ENCODE measurements around the gene CNOT3. TPM values are rescaled to one million over a fixed set of nuclear protein-coding genes. Genes with fewer than 3 reads are reported as not detected.
"Not testable (repeated sequence)": the region's sequence is repeated elsewhere in the genome, so short reads cannot be mapped to it uniquely, and the experiment has no call there.

Gene CNOT3
- total RNA-seq, 4 donors from 2014 or later, result 19.5 to 56.9 (median 37.1) TPM

- intact Hi-C loops (cut with DNase I; ENCODE audit: low total_unique reads), result no loop called here
These were observed 38.2 kb upstream of the CNOT3 start for GRCh38 chr19:54099190-54099902.

GRCh38 chr19:54099903-54100255 is 37.7 kb upstream of the CNOT3 start:
- H3K4me3 ChIP-seq (ENCODE audit: low read depth, poor library complexity, severe bottlenecking); intact Hi-C loops (cut with DNase I; ENCODE audit: low total_unique reads); DNase-seq (ENCODE audit: low spot score in 2 of 2): not testable (repeated sequence)
- WGBS, 2 donors, result 81 to 88% methylated on average over 9 of the region's 9 CpGs

More at GRCh38 chr19:54099190-54099902, 38.2 kb upstream of the CNOT3 start:
- no peak overlapping the region for H3K4me3 ChIP-seq (ENCODE audit: low read depth, poor library complexity, severe bottlenecking)
- WGBS, 2 donors, result 86 to 89% methylated on average over 11 to 12 of the region's 12 CpGs
- no peak for DNase-seq (ENCODE audit: low spot score in 2 of 2)
- TF ChIP-seq POLR2A (IDR thresholded peaks at IDR 0.05), result no peak
- no peak for TF ChIP-seq CTCF (IDR thresholded peaks at IDR 0.05)

- 48 to 49% methylated on average over 5 of the region's 5 CpGs for WGBS, 2 donors
- H3K4me3 ChIP-seq (ENCODE audit: low read depth, poor library complexity, severe bottlenecking), result no peak within 1 kb of the TSS
- no peak for DNase-seq (ENCODE audit: low spot score in 2 of 2)
- TF ChIP-seq POLR2A (IDR thresholded peaks at IDR 0.05) (no peak), CTCF (IDR thresholded peaks at IDR 0.05) (no peak)
- intact Hi-C loops (cut with DNase I; ENCODE audit: low total_unique reads), result no loop called here
These were observed 37.0 kb upstream of the CNOT3 start, which contains the start of gene OSCAR for GRCh38 chr19:54100561-54100960. OSCAR (minus strand) TSS chr19:54100803; CDS start chr19:54100792, 11 bp downstream.

GRCh38 chr19:54102421-54103169 is 35.0 kb upstream of the CNOT3 start, which contains the start of gene NDUFA3:
NDUFA3 (plus strand) TSS chr19:54102855; CDS start chr19:54102879, 24 bp downstream.
- peak; percentile 97 to 99 for DNase-seq (ENCODE audit: low spot score in 2 of 2)
- intact Hi-C loops (cut with DNase I; ENCODE audit: low total_unique reads), result no loop called here
- 3 to 4% methylated on average over 40 to 54 of the region's 54 CpGs for WGBS, 2 donors
- TF ChIP-seq POLR2A (IDR thresholded peaks at IDR 0.05) (no peak), CTCF (IDR thresholded peaks at IDR 0.05) (no peak)
- peak within 1 kb of the TSS; percentile 70 for H3K4me3 ChIP-seq (ENCODE audit: low read depth, poor library complexity, severe bottlenecking)

GRCh38 chr19:54104998-54105715 is 32.4 kb upstream of the CNOT3 start:
- intact Hi-C loops (cut with DNase I; ENCODE audit: low total_unique reads), result no loop called here
- DNase-seq (ENCODE audit: low spot score in 2 of 2), result no peak

More at GRCh38 chr19:54104998-54105715, 32.4 kb upstream of the CNOT3 start:
- WGBS, 2 donors, result 81 to 88% methylated on average over 11 of the region's 11 CpGs
- TF ChIP-seq CTCF (IDR thresholded peaks at IDR 0.05) (no peak), POLR2A (IDR thresholded peaks at IDR 0.05) (no peak)
- H3K4me3 ChIP-seq (ENCODE audit: low read depth, poor library complexity, severe bottlenecking), result no peak overlapping the region

Measured in lower leg skin (tissue), 4 donors.